K562 (cell line): Measurements from ENCODE around the gene HUNK. TPM values are rescaled to one million over a fixed set of nuclear protein-coding genes. Genes with fewer than 3 reads are reported as not detected.

Experiments used
- ATAC-seq: fragments of 200-7000 bp; cut with Tn5 transposase; 3 replicates; pipeline ENCODE4 v1.9.1; 2020; ENCODE audit warnings: moderate library complexity
- BruUV-seq: library from RNA; stranded (reverse); fragments of 400-500 nt; replicated peaks from 2 replicates; lab custom pipeline; 2021; lab: Mats Ljungman, UMichigan
- CTCF ChIA-PET: fragments of 300-600 bp; formaldehyde crosslinking; extraction: SDS; loops from one replicate; lab custom pipeline; 2021; ENCODE audit warnings: low intra/inter-chr PET ratio; lab: Yijun Ruan, JAX
- POLR2A ChIA-PET: fragments of 300-600, 350-650 bp; sonication (Branson Sonifier 250); formaldehyde crosslinking; extraction: SDS; loops from one replicate; lab custom pipeline; 2021; ENCODE audit warnings: antibody characterized with exemption, inconsistent platforms; lab: Yijun Ruan, JAX
- DNase-seq, 4 experiments: peaks; one replicate each; pipeline versions ENCODE4 v3.0.0 to v3.0.0-alpha.2; 2011 to 2018; ENCODE audit warnings: low spot score in 3 of 4, mixed read lengths in 3 of 4; ENCODE audit errors: extremely low read depth in 1 of 4
- FAIRE-seq: peaks from 2 replicates; lab custom pipeline; 2011; peaks lifted over from hg19 to GRCh38; lab: Jason Lieb, UNC
- H2AFZ ChIP-seq: 2 replicates; pipeline ENCODE4 v1.6.0; 2011; ENCODE audit warnings: low read depth, low read length, control low read depth, inconsistent platforms
- H3K27ac ChIP-seq: fragments of 200-600 bp; 3 replicates; pipeline ENCODE4 v1.8.0; 2011; ENCODE audit warnings: low read depth, mild to moderate bottlenecking, control low read depth, inconsistent platforms, low read length, moderate library complexity, mixed read lengths; ENCODE audit errors: extremely low read depth
- H3K27me3 ChIP-seq, 2 experiments: fragments of 300-600 bp in 1 of 2; 2 replicates in 1 of 2; 3 replicates in 1 of 2; pipeline versions ENCODE4 v1.6.0 to v1.8.0; 2011; ENCODE audit warnings: inconsistent platforms in 2 of 2, low read length in 2 of 2, mild to moderate bottlenecking in 1 of 2, mixed read lengths in 1 of 2, moderate library complexity in 1 of 2; ENCODE audit not compliant: control insufficient read depth in 2 of 2, insufficient read depth in 2 of 2
- H3K36me3 ChIP-seq: fragments of 300-600 bp; 3 replicates; pipeline ENCODE4 v1.8.0; 2011; ENCODE audit warnings: mild to moderate bottlenecking, low read length, inconsistent platforms; ENCODE audit not compliant: control insufficient read depth, insufficient read depth
- H3K4me1 ChIP-seq, 2 experiments: fragments of 200-600 bp in 1 of 2; replicated peaks in 1 of 2; 2 replicates in 1 of 2; 3 replicates in 1 of 2; pipeline versions ENCODE4 v1.5.1 to v1.8.0; 2011; ENCODE audit warnings: inconsistent platforms in 2 of 2, low read length in 2 of 2, mild to moderate bottlenecking in 1 of 2, mixed read lengths in 1 of 2, moderate library complexity in 1 of 2; ENCODE audit not compliant: control insufficient read depth in 2 of 2, insufficient read depth in 2 of 2
- H3K4me2 ChIP-seq: 2 replicates; pipeline ENCODE4 v1.6.1; 2011; ENCODE audit warnings: low read length, control low read depth, inconsistent platforms, mixed read lengths; ENCODE audit not compliant: insufficient read depth
- H3K4me3 ChIP-seq: fragments of 200-600 bp; sonication (generic), shearing (Covaris generic); 2 replicates; pipeline ENCODE4 v1.5.1; 2016; ENCODE audit warnings: control low read depth, inconsistent platforms
- H3K79me2 ChIP-seq: fragments of 200-600 bp; 3 replicates; pipeline ENCODE4 v1.8.0; 2011; ENCODE audit warnings: low read length, inconsistent platforms; ENCODE audit not compliant: control insufficient read depth, insufficient read depth
- H3K9ac ChIP-seq, 2 experiments: 2 replicates each; pipeline versions ENCODE4 v1.6.0 to v1.6.1; 2011; ENCODE audit warnings: low read depth in 2 of 2, low read length in 2 of 2, control low read depth in 1 of 2, inconsistent platforms in 1 of 2, mild to moderate bottlenecking in 1 of 2, mixed read lengths in 1 of 2; ENCODE audit not compliant: insufficient read depth in 1 of 2
- H3K9me1 ChIP-seq: one replicate; pipeline ENCODE4 v1.6.0; 2011; ENCODE audit warnings: inconsistent platforms, mild to moderate bottlenecking, low read length, moderate library complexity; ENCODE audit not compliant: control insufficient read depth, insufficient read depth
- H3K9me3 ChIP-seq: replicated peaks from 2 replicates; pipeline ENCODE4 v1.5.1; 2011; ENCODE audit warnings: low read depth, low read length, inconsistent platforms; ENCODE audit not compliant: control insufficient read depth, insufficient read depth
- H4K20me1 ChIP-seq: replicated peaks from 2 replicates; pipeline ENCODE4 v1.6.1; 2011; ENCODE audit warnings: low read length, inconsistent platforms, mixed read lengths; ENCODE audit not compliant: control insufficient read depth, insufficient read depth
- CXXC5 ChIP-seq: fragments of 250-450 bp; sonication (Bioruptor Pico); IDR thresholded peaks from 2 replicates; pipeline ENCODE4 v1.8.0; 2022; ENCODE audit warnings: inconsistent platforms, mild to moderate bottlenecking, moderate library complexity
- GATAD2B ChIP-seq: fragments of 450-650 bp; IDR thresholded peaks from 2 replicates; pipeline ENCODE4 v1.6.1; 2017; ENCODE audit warnings: mild to moderate bottlenecking, borderline replicate concordance
- KLF6 ChIP-seq: fragments of 250-450 bp; sonication (Bioruptor Pico); IDR thresholded peaks from 2 replicates; pipeline ENCODE4 v1.4.0; 2020; ENCODE audit warnings: mild to moderate bottlenecking, moderate library complexity, borderline replicate concordance
- MAX ChIP-seq: sonication (generic); formaldehyde crosslinking; IDR thresholded peaks from 2 replicates; pipeline ENCODE4 v1.9.0; 2022; ENCODE audit warnings: mild to moderate bottlenecking, missing genetic modification reagents
- RERE ChIP-seq: sonication (generic); formaldehyde crosslinking; IDR thresholded peaks from 2 replicates; pipeline ENCODE4 v1.8.0; 2023; ENCODE audit warnings: missing genetic modification reagents, mild to moderate bottlenecking, borderline replicate concordance
- SMARCA5 ChIP-seq: fragments of 450-650 bp; IDR thresholded peaks from 2 replicates; pipeline ENCODE4 v1.6.1; 2016
- ZNF445 ChIP-seq: fragments of 250-450 bp; sonication (Bioruptor Pico); IDR thresholded peaks from 2 replicates; pipeline ENCODE4 v1.4.0; 2020; ENCODE audit warnings: low read depth, mild to moderate bottlenecking, moderate library complexity
- WGBS: fragments of 100-300 bp; shearing (Covaris generic); methylation state at CpG from one replicate; pipeline ENCODE4 v1.1.6; 2016; ENCODE audit warnings: low coverage, mixed read lengths; ENCODE audit not compliant: insufficient coverage; ENCODE audit errors: missing lambda C conversion rate; 5-methylcytosine and 5-hydroxymethylcytosine counted together
- in situ Hi-C: fragments of 300-500 bp; cut with MboI; formaldehyde crosslinking; loops from 4 replicates; pipeline ENCODE4 v1.15.0; 2018; ENCODE audit warnings: inconsistent platforms, mixed read lengths
- intact Hi-C: fragments of 100-400 bp; cut with micrococcal nuclease; formaldehyde crosslinking; loops from 2 replicates; pipeline ENCODE4 v1.14.2; 2022
- polyA plus RNA-seq, 8 experiments: library from polyadenylated mRNA; depleted of rRNA in 4 of 8; stranded (reverse) in 5 of 8; unstranded in 3 of 8; fragments of >200 nt; fragmentation: Nextera tagmentation in 2 of 8; fragmentation: Illumina TruSeq in 1 of 8; extraction: Ambion mirVana in 2 of 8; extraction: Trizol in 1 of 8; gene quantifications; 2 replicates each; pipeline versions ENCODE4 v1.2.1 to v1.2.3, GENCODE V29; 2011 to 2014; ENCODE audit warnings: inconsistent platforms in 1 of 8, missing spikeins in 1 of 8
- total RNA-seq, 7 experiments: library from RNA; depleted of rRNA in 6 of 7; stranded (reverse); fragments of >200 nt in 6 of 7; fragmentation: Illumina TruSeq in 2 of 7; extraction: Trizol in 2 of 7; gene quantifications; 2 replicates each; pipeline versions ENCODE4 v1.2.1 to v1.2.3, GENCODE V29; 2011 to 2021; ENCODE audit warnings: low replicate concordance in 1 of 7
- TF ChIP-seq, protein P1 (sequence below): fragments of 450-650 bp; IDR thresholded peaks from 2 replicates; pipeline ENCODE4 v1.6.1; 2017; ENCODE audit warnings: antibody characterized with exemption, mild to moderate bottlenecking
- TF ChIP-seq, protein P2 (sequence below): fragments of 250-450 bp; sonication (Bioruptor Pico); IDR thresholded peaks from 2 replicates; pipeline ENCODE4 v1.5.0; 2021; ENCODE audit warnings: mild to moderate bottlenecking, moderate library complexity

The HUNK gene
- total and polyA plus RNA-seq, 9 of the 15 experiments (the other 6 are each of a cell fraction or from before 2014, with no cell fraction given), result not detected

GRCh38 chr21:31910074-31910470, 37.3 kb downstream of the HUNK start:
- no TSS peak for BruUV-seq
- no peak for TF ChIP-seq GATAD2B
- TF ChIP-seq RERE (CRISPR knock-in tag), result no peak
- no peak for TF ChIP-seq CXXC5 (CRISPR knock-in tag)
- TF ChIP-seq, protein P1, sequence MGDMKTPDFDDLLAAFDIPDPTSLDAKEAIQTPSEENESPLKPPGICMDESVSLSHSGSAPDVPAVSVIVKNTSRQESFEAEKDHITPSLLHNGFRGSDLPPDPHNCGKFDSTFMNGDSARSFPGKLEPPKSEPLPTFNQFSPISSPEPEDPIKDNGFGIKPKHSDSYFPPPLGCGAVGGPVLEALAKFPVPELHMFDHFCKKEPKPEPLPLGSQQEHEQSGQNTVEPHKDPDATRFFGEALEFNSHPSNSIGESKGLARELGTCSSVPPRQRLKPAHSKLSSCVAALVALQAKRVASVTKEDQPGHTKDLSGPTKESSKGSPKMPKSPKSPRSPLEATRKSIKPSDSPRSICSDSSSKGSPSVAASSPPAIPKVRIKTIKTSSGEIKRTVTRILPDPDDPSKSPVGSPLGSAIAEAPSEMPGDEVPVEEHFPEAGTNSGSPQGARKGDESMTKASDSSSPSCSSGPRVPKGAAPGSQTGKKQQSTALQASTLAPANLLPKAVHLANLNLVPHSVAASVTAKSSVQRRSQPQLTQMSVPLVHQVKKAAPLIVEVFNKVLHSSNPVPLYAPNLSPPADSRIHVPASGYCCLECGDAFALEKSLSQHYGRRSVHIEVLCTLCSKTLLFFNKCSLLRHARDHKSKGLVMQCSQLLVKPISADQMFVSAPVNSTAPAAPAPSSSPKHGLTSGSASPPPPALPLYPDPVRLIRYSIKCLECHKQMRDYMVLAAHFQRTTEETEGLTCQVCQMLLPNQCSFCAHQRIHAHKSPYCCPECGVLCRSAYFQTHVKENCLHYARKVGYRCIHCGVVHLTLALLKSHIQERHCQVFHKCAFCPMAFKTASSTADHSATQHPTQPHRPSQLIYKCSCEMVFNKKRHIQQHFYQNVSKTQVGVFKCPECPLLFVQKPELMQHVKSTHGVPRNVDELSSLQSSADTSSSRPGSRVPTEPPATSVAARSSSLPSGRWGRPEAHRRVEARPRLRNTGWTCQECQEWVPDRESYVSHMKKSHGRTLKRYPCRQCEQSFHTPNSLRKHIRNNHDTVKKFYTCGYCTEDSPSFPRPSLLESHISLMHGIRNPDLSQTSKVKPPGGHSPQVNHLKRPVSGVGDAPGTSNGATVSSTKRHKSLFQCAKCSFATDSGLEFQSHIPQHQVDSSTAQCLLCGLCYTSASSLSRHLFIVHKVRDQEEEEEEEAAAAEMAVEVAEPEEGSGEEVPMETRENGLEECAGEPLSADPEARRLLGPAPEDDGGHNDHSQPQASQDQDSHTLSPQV, result no peak
- TF ChIP-seq SMARCA5, result no peak
- no peak for TF ChIP-seq KLF6 (CRISPR knock-in tag)
- TF ChIP-seq MAX (CRISPR knock-in tag), result no peak
- no peak for TF ChIP-seq ZNF445 (CRISPR knock-in tag)
- TF ChIP-seq, protein P2, sequence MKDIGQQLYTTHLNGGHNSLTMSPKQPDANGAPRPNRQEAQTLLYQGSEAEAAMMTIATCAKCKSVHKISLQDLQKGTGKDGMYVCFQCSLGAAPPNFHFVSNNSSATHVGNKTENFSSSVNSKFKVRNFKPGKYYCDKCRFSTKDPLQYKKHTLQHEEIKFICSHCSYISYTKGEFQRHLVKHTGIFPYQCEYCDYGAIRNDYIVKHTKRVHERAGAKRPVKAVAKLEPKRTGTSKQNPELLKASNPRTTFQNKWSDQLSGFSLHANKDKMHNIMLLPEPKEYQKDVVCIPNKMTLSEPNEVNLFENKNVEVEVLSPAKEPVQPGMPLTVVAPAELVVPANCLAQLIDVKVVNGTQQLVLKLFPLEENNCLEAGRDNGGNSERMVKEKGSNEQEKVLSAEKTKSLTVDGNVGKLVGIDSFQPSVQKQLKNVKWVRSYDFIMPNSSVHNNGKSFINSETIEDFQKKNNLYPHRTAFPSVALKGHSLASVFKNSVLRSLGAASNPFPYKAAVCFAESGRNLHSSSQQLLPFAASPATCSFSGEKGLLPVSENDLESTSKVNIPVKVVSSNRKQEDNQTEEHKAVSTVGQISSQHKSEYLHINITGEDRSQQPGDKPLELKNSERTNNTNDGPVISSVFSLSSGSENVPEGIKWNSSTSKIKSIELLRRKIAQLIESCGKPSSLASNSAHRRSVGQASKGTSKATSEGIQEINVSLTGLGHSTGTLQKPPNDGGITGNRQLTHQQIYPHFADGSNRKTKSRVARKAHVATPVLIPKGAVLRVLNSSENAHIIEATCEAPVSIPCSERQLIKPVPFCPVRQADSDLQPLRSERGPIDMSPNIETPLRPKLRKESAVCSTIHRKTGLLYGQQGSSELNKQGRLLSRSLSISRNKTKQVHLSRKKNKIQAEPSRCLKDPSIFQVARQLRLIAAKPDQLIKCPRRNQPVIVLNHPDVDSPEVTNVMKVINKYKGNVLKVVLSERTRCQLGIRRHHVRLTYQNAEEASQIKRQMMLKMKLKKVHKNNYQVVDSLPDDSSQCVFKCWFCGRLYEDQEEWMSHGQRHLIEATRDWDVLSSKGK, result no peak

More at GRCh38 chr21:31910074-31910470, 37.3 kb downstream of the HUNK start:
- Histone ChIP-seq H3K79me2 (no peaks in the 10 kb centered on the region), H3K4me2 (no peak overlapping the region), H2AFZ (no peak overlapping the region), H3K36me3 (no peaks in the 10 kb centered on the region), H3K27me3 (peaks cover 54 to 69% of the 10 kb centered on the region in 2 experiments), H3K4me3 (no peak overlapping the region), H3K4me1 (no peaks in the 10 kb centered on the region), H3K27ac (no peak overlapping the region), H3K9me3 (no peaks in the 10 kb centered on the region), H4K20me1 (peaks cover 3% of the 10 kb centered on the region; the same call in 1 of the 2 replicates), H3K9me1 (no peaks in the 10 kb centered on the region), H3K9ac (no peak overlapping the region)
- WGBS, result 0% methylated on average over 2 of the region's 2 CpGs
- in situ Hi-C loops (no loop called here), intact Hi-C loops (no loop called here)
- DNase-seq (no peak), ATAC-seq (no peak), FAIRE-seq (no peak)
- CTCF ChIA-PET, result no interaction called here
- POLR2A ChIA-PET, result no interaction called here
